OCI-LY1 (cell line): ENCODE measurements around the gene GNG3.

ENCODE experiments used
- EZH2 ChIP-seq: fragments of 200-600 bp; sonication (generic), shearing (Covaris generic); IDR thresholded peaks from 2 replicates; pipeline ENCODE4 v1.8.0; 2017; ENCODE audit warnings: borderline replicate concordance, mixed run types, mild to moderate bottlenecking, antibody characterized with exemption, low read length, moderate library complexity, mixed read lengths
- TF ChIP-seq, protein P1 (sequence below): fragments of 200-600 bp; sonication (generic), shearing (Covaris generic); IDR thresholded peaks from 2 replicates; pipeline ENCODE4 v1.5.1; 2017; ENCODE audit warnings: mild to moderate bottlenecking, antibody characterized with exemption, low read length, moderate library complexity, mixed read lengths

DNA sequence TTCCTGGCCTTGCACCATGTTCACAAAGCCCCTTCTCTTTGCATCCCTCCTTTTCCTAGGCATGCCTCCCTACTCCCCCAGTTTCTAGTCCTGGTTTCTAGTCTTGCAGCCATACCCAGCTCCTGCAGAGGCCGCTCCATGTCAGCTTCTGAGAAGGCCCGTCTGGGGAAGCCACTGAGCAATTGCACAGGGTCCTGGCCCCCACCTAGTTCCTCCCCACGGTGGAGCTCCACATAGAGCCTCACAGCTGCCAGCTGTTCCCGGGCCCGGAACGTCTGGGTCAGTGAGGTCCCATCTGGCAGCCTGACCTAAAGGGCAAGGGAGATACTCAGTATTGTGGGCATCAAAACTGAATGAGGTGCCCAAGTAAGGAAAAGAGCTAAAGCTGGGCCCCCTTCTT lies 30.8 kb upstream of the GNG3 start:
- TF ChIP-seq, protein P1, sequence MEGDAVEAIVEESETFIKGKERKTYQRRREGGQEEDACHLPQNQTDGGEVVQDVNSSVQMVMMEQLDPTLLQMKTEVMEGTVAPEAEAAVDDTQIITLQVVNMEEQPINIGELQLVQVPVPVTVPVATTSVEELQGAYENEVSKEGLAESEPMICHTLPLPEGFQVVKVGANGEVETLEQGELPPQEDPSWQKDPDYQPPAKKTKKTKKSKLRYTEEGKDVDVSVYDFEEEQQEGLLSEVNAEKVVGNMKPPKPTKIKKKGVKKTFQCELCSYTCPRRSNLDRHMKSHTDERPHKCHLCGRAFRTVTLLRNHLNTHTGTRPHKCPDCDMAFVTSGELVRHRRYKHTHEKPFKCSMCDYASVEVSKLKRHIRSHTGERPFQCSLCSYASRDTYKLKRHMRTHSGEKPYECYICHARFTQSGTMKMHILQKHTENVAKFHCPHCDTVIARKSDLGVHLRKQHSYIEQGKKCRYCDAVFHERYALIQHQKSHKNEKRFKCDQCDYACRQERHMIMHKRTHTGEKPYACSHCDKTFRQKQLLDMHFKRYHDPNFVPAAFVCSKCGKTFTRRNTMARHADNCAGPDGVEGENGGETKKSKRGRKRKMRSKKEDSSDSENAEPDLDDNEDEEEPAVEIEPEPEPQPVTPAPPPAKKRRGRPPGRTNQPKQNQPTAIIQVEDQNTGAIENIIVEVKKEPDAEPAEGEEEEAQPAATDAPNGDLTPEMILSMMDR, result no peak
- TF ChIP-seq EZH2, result no peak
